ENCODE measurements around the gene IQGAP1. TPM values are rescaled to one million over a fixed set of nuclear protein-coding genes. Genes with fewer than 3 reads are reported as not detected.

IQGAP1 gene
- total RNA-seq, 1 experiment from 2014 or later = 106 TPM

DNA sequence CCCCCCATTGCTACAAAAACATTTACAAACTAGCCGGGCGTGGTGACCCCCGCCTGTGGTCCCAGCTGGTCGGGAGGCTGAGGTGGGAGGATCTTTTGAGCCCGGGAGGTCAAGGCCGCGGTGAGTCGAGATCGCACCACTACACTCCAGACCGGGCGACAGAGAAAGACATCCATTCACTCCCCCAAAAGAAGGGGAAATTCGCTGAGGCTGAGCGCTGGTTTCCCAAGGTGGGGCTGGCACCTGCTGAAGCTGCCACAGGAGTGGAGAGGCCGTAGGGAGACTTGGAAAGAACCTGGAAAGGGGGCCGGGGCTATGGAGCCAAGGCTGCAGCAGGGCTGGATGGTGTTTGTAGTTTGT lies 140.9 kb downstream of the IQGAP1 start:
- ChIA-PET CTCF (interaction anchor here (1.6 to 1.8 kb wide), 3 partner anchors 69 to 227 kb away, joined by 4 to 5 read pairs (median 4); no protein-coding TSS in a partner anchor), POLR2A (interaction anchor here (0.6 kb wide), 1 partner anchor 12 kb away, joined by 3 read pairs; no protein-coding TSS in a partner anchor)
- DNase-seq (ENCODE audit: low spot score) = no peak
- H3K4me1 Mint-ChIP-seq = peaks cover 5% of the 10 kb centered on the region
- ATAC-seq = no peak; the same call in none of the 2 replicates
- H3K27ac Mint-ChIP-seq = no peak overlapping the region
- H3K27me3 Mint-ChIP-seq (ENCODE audit: low read depth) = peaks cover 53% of the 10 kb centered on the region
- H3K9me3 Mint-ChIP-seq = no peaks in the 10 kb centered on the region
- no peaks in the 10 kb centered on the region for H3K36me3 Mint-ChIP-seq
- H3K4me3 Mint-ChIP-seq = peak overlapping the region; percentile 84
- TF ChIP-seq, protein P1, sequence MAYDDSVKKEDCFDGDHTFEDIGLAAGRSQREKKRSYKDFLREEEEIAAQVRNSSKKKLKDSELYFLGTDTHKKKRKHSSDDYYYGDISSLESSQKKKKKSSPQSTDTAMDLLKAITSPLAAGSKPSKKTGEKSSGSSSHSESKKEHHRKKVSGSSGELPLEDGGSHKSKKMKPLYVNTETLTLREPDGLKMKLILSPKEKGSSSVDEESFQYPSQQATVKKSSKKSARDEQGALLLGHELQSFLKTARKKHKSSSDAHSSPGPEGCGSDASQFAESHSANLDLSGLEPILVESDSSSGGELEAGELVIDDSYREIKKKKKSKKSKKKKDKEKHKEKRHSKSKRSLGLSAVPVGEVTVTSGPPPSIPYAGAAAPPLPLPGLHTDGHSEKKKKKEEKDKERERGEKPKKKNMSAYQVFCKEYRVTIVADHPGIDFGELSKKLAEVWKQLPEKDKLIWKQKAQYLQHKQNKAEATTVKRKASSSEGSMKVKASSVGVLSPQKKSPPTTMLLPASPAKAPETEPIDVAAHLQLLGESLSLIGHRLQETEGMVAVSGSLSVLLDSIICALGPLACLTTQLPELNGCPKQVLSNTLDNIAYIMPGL (CRISPR knock-in tag; IDR thresholded peaks at IDR 0.05) = 0 out of 2 replicates have a peak, but pooled peaks have one; percentile 5
- TF ChIP-seq NFATC4 (CRISPR knock-in tag; IDR thresholded peaks at IDR 0.05) (no peak), CREM (CRISPR knock-in tag; IDR thresholded peaks at IDR 0.05) (no peak)
- TF ChIP-seq, protein P2, sequence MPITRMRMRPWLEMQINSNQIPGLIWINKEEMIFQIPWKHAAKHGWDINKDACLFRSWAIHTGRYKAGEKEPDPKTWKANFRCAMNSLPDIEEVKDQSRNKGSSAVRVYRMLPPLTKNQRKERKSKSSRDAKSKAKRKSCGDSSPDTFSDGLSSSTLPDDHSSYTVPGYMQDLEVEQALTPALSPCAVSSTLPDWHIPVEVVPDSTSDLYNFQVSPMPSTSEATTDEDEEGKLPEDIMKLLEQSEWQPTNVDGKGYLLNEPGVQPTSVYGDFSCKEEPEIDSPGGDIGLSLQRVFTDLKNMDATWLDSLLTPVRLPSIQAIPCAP (CRISPR knock-in tag; IDR thresholded peaks at IDR 0.05) = no peak
- TF ChIP-seq, protein P3, sequence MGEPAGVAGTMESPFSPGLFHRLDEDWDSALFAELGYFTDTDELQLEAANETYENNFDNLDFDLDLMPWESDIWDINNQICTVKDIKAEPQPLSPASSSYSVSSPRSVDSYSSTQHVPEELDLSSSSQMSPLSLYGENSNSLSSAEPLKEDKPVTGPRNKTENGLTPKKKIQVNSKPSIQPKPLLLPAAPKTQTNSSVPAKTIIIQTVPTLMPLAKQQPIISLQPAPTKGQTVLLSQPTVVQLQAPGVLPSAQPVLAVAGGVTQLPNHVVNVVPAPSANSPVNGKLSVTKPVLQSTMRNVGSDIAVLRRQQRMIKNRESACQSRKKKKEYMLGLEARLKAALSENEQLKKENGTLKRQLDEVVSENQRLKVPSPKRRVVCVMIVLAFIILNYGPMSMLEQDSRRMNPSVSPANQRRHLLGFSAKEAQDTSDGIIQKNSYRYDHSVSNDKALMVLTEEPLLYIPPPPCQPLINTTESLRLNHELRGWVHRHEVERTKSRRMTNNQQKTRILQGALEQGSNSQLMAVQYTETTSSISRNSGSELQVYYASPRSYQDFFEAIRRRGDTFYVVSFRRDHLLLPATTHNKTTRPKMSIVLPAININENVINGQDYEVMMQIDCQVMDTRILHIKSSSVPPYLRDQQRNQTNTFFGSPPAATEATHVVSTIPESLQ (CRISPR knock-in tag; IDR thresholded peaks at IDR 0.05) = no peak

DNA sequence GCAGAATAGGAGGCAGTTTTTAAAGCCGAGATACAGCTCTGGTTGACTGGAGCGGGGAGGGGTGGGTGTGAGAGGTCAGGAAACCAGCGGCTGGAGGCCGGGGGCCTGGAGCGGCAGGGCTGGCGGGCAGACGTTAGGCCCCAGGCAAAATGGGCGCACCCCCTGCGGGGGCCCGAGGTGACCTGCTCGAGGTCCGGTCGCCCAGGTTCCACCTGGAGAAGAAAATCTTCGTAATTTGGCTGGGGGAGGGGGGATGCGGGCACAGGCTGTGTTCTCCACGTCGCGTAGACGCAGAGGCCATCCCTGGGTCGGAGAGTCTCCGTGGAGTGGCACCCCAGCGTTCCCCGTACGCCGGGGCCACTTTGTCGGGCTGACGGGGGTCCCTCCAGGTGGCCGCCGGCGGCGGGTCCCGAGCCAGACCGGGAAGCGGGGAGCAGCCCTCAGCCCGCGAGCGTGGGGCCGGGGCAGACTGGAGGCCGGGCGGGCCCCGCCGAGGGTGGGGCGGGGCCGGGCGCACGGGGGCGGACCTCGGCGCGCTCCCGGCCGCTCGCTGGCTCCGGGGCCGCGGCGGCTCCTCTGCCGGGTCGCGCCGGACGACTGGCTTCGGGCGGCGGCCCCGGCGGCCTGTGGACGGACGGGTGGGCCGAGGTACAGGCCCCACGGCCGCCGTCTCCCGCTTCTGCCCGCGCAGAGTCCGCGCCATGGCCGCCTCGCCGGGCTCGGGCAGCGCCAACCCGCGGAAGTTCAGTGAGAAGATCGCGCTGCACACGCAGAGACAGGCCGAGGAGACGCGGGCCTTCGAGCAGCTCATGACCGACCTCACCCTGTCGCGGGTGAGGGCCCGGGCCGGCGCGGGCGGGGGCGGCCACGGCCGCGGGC lies 141.6 kb downstream of the IQGAP1 start, which contains the start of gene CRTC3:
CRTC3 (plus strand) TSS at position 553 of the 879 bp plus-strand sequence; CDS start at position 702, 149 bp downstream.
- no peaks in the 10 kb centered on the region for H3K36me3 Mint-ChIP-seq
- DNase-seq (ENCODE audit: low spot score) = peak; percentile 47
- no peak within 1 kb of the TSS for H3K27ac Mint-ChIP-seq
- TF ChIP-seq, protein P4, sequence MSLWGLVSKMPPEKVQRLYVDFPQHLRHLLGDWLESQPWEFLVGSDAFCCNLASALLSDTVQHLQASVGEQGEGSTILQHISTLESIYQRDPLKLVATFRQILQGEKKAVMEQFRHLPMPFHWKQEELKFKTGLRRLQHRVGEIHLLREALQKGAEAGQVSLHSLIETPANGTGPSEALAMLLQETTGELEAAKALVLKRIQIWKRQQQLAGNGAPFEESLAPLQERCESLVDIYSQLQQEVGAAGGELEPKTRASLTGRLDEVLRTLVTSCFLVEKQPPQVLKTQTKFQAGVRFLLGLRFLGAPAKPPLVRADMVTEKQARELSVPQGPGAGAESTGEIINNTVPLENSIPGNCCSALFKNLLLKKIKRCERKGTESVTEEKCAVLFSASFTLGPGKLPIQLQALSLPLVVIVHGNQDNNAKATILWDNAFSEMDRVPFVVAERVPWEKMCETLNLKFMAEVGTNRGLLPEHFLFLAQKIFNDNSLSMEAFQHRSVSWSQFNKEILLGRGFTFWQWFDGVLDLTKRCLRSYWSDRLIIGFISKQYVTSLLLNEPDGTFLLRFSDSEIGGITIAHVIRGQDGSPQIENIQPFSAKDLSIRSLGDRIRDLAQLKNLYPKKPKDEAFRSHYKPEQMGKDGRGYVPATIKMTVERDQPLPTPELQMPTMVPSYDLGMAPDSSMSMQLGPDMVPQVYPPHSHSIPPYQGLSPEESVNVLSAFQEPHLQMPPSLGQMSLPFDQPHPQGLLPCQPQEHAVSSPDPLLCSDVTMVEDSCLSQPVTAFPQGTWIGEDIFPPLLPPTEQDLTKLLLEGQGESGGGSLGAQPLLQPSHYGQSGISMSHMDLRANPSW (CRISPR knock-in tag; conservative IDR thresholded peaks at IDR 0.05; ENCODE audit: low read depth) = no peak
- TF ChIP-seq, protein P1 (CRISPR knock-in tag; IDR thresholded peaks at IDR 0.05) = 0 out of 2 replicates have a peak, but pooled peaks have one; percentile 32
- TF ChIP-seq ZNF232 (CRISPR knock-in tag; IDR thresholded peaks at IDR 0.05) (no peak), SP1 (CRISPR knock-in tag; conservative IDR thresholded peaks at IDR 0.05) (no peak; the same call in 1 of the 2 replicates)
- TF ChIP-seq, protein P5, sequence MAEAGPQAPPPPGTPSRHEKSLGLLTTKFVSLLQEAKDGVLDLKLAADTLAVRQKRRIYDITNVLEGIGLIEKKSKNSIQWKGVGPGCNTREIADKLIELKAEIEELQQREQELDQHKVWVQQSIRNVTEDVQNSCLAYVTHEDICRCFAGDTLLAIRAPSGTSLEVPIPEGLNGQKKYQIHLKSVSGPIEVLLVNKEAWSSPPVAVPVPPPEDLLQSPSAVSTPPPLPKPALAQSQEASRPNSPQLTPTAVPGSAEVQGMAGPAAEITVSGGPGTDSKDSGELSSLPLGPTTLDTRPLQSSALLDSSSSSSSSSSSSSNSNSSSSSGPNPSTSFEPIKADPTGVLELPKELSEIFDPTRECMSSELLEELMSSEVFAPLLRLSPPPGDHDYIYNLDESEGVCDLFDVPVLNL (CRISPR knock-in tag; IDR thresholded peaks at IDR 0.05; ENCODE audit: borderline replicate concordance, low read depth) = no peak
- peak within 1 kb of the TSS; percentile 84 for H3K4me3 Mint-ChIP-seq
- peaks cover 5% of the 10 kb centered on the region for H3K4me1 Mint-ChIP-seq
- peaks cover 55% of the 10 kb centered on the region for H3K27me3 Mint-ChIP-seq (ENCODE audit: low read depth)
- ChIA-PET POLR2A (interaction anchor here (0.6 kb wide), 1 partner anchor 13 kb away, joined by 3 read pairs; no protein-coding TSS in a partner anchor), CTCF (interaction anchor here (0.5 to 1.8 kb wide), 7 partner anchors 14 to 402 kb away, joined by 3 to 7 read pairs (median 4); partner anchors contain the start of gene HDDC3)
- no peaks in the 10 kb centered on the region for H3K9me3 Mint-ChIP-seq
- ATAC-seq = peak; percentile 76

Data from WTC11 (cell line).